NAMALWA (cell line): ENCODE measurements around the gene CRACDL.
A peak's percentile ranks its signal among the peaks of the same experiment; 100 is the strongest.

ENCODE experiments used
- DNase-seq: peaks from one replicate; pipeline ENCODE4 v3.0.0-alpha.2; 2015; ENCODE audit warnings: low spot score

The CRACDL gene

GRCh38 chr2:98924038-98924830 lies 11.8 kb downstream of the CRACDL start:
- no peak for DNase-seq

DNA sequence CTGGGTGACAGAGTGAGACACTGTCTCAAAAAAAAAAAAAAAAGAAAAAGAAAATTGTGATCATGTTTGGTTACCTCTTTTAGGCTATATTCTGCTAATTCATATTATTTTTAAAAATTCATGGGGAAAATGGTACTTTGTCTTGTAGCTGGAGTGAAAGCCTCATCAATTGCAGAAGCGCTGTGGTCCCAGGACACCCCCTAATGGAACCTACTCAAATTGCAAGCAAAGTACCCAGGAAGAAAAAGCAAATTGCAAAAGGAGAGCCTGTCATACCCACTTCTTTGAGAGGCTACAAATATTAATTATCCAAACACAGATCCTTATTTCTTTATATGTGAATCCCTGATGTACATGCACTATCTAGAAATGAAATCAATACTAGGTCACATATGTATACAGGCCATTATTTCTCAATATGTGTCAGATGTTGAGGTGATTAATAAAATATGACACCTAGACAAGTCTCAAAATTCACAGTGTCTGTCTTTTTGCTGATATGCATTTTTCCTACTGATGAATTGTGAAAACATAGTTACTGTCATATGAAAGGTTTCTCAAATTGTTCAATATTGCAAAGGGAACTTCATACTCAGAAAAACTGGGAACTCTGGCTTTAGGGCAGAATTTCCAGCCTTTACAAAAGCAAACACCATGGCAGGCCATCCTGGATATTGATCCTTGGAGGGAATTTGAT lies 12.6 kb downstream of the CRACDL start:
- peak; percentile 34 for DNase-seq

GRCh38 chr2:98921062-98921461 lies 15.0 kb downstream of the CRACDL start:
- DNase-seq: no peak

DNA sequence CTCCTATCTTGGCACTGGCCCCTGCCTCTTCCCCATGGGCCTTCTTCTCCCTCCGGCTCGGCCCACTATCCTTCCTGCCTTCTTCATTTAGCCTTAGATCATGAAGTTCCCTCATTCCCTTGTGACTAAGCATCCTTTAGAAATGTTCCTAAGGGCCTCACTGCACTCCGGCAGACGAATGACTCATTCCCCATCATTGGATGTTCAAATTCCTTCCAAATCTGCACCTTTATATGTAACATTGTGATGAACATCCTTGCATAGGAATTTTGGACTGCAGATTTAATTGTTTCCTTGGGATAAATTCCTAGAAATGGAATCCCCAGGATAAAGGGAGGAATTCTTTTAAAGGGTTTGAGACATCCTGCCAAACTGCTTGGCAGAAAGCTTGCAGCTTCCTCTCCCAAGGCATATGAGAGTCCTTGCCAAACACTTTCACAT lies 19.0 kb downstream of the CRACDL start:
- no peak for DNase-seq

DNA sequence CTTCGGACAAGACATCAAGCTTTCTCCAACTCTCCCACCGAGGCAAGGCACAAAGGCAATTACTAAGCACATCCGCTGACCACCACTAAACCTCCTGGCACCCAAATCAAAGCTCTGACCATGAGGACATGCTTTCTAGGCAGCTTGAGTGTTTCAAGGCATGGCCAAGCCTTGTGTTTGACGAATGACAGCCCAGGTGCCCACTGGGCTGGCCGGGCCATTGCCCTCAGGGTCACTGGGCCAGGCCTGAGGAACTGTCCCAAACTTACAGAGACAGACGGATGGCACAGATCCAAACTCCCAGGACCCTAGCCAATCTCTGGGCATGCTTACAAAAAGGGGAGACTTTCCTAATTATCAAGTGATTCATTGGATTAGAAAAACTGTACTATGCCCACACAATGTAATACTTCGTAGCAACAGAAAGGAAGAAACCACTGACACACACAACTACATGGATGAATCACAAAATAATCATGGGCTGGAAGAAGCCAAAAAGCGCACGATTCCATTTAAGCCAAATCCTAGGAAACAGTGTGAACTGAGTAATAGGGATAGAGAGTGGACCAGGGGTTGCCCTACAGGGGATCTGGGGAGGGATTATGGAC lies 20.2 kb downstream of the CRACDL start:
- no peak for DNase-seq

DNA sequence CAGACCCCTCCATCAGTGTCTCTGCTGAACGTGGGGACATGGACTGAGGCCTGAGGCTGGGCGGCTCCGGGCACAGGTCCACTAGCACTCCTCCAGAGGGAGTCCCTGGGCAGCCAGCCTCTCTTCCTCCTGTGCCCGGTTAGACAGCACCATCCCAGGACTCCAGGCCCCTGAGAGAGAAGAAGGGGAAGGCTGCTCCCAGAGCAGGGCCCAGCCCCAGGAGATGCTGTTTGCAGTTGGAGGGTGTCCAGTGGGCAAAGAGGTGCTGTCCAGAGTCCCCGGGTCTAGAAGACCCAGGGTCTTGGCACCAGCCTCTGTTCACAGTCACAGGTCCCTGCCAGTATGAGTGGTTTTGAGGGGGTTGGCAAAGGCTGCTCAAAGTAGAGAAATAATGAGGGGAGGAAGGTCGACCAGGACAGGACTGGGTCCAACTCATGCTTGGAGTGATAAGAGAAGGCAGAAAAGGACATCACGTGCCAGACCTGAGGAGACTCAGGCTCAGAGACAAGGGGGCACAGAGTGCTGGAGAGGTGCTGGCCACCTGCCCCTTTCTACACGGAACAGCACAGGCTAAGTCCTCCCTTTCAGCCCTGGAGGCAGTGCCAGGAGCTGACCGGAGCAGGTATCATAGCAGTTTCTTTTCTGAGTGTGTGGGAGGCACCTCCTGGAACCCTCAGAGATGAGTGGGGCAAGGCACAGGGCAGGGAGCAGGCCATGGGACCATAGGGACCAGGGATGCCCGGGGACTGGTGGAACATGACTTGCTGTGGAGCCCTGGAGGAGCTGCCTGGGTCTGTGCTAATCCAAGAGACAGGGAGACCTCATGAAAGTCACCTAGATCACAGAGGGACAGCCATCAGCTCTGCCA lies 21.1 kb downstream of the CRACDL start:
- no peak for DNase-seq

- DNase-seq: no peak
These were observed 21.9 kb downstream of the CRACDL start for GRCh38 chr2:98913916-98914712.

DNA sequence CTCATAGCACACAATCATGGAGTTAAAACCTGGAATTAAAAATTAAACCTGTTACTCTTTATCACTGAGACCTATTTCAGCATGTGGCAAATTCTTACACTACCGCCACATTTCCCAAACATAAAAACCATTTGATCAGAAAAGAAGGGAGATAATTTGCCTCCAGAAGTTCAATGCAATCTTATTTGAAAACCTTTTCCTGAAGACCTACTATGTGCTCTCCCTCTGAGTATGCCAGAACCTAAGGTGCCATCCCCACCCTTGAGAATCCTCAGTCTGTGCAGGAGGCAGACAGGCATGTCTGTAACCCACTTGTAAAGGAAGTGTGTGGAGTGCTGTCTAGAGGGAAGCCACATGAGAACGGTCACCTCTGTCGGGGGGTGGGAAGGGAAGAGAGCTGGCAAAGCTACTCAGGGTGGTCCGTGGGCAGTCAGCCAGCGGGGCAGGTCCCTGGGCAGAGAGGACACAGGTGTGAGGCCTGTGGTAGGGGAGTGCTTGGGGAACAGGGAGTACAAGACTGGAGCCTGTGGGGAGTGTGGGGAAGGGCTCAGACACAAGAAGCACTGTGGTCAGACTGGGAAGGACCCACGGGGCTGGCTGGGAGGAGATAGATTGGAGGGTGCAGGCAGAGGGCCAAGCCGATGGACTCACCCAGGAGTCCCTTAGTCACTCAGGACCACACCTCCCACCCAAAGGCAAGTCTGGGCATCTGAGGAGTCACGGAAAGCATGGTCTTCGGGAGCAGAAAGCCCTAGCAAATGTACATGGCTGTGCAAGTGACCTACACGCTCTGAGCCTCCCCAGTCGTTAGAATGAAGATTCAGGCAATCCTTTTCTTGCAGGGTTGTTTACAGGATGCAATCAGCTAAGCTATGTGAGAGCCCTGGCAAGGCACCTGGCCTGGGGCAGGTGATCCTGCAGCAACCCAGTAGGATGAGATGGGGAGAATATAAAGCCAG lies 22.8 kb downstream of the CRACDL start:
- DNase-seq: no peak

DNA sequence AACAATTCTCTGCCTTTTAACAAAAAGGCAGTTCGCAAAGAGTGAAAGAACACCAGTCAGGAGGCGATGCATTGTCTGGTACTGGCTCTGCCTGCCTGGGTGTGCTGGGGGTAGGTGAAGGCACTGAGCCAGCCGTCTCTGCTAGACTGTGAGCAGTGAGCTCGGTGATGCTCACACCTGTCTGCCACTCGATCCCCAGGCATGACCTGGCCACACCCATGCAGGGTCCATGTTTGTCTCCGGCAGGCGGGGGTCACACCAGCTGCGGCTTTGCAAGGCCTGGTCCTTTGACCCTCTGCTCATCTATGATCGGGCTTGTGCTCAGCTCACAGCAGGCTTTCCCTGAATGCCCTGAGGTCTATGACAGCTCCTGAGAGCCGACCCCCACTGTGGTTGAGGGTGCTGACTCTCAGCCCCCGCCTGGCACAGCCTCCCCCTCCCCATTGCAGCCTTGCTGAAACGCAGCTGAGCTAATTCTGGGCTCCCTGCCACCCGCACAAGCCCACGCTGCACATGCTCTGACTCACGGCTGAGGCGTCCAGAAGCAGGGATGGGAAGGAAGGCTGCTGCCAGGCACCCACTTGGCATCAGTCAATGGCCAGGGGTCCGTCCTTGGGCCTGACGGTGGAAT lies 23.7 kb downstream of the CRACDL start:
- no peak for DNase-seq

- no peak for DNase-seq
These were observed 24.5 kb downstream of the CRACDL start for GRCh38 chr2:98911376-98912154.

DNA sequence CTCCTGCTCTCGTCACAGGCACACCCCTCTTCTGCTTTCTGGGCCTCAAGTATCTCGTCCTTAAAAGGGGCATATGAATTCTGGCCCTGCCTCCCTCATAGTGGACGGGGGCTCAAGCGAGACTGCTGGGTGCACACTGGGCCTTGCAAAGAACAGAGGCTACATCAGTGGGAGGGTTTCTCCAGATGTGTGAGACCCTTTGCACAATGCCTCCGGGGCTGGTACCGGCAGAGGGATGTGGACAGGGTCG lies 25.0 kb downstream of the CRACDL start:
- no peak for DNase-seq

- no peak for DNase-seq
These were observed 25.5 kb downstream of the CRACDL start for GRCh38 chr2:98910349-98911125.

DNA sequence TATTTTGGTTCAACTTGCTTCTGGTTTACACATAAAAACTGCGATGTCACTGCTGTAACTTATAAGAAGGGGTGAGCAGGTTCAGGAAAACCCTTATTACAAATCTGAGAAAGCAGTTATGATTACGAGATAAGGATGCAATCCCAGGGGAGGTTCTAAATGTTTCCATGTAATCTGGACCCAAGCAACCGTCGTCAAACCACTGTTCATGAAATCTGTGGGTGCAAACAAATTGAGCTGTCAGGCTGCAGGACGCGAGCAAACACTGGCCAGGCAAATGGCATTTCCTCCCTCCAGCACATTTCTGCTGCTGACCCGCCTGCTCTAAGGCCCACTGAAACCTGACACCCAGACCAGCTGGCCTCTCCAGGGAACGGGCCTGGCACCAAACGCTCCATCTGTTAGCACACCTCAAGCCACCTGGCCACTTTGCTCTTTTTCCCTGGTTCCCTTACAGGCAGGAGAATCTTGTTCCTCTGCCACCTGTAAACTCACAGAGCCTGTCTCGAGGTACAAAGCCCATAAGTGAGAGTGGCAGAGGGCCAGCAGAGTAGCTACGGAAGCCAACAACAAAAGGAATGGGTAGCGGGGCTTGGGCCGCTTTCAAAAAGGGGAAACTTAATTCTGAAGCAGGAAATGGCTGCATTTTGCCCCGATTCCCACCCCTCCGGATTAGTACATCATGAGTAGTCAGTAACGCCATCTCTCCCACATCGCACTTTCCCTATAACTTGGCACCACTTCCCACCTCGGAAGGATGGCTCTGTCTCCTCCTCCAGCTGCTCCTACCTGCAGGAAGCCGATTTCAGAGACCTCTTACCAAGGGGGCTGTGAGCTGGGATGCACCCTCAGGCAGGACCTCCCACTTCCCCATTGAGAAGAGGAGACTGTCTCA lies 26.5 kb downstream of the CRACDL start:
- peak; percentile 35 for DNase-seq

GRCh38 chr2:98908931-98909316 lies 27.1 kb downstream of the CRACDL start:
- DNase-seq: peak; percentile 65

DNA sequence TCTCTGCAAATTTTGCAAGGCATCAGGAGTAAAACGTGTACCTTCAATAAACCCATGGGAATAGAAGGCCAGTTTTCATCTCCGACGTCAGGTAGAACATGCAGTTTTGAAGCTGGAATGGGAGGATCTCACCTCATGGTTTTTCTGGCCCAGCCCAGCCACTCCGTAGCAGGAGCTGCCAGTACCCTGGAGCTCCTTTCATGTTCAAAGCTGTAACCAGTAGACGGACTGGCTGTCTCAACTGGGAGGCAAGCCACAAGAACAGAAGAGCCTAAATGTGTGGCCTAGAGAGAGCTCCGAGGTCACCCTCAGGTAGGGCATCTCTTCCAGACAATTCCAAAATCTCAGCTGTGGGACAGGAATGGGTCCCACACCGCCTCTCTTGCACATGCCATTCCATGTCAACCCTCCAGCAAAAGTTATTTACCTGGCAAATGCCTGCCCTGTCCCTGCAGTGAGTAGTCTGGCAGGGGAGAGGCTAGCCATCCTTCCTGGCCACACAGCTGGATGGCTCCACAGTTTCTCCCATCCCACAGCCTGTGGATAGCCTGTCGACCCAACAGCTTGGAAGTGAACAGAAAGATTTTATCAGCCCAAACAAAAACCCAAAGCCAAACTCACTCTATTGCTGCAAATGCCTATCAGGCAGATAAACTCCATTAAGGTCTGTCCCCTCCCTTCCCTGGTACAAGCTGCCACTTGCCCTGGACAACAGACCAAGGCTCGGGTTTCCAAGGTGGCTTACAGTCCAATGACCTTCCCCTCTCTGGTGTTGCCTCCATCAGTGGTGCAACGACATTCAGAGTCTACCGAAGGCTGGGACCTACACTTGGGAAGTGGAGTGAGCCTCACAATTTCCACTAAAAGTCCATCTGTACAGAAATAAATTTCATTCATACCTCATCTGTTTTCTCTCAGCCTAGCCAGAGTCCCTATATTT lies 27.8 kb downstream of the CRACDL start:
- no peak for DNase-seq

GRCh38 chr2:98907385-98907784 lies 28.6 kb downstream of the CRACDL start:
- DNase-seq: no peak
